GM18861 (cell line): ENCODE results near the gene ARID4B.
A peak's percentile ranks its signal among the peaks of the same experiment; 100 is the strongest.
"Not testable (repeated sequence)": the region's sequence is repeated elsewhere in the genome, so short reads cannot be mapped to it uniquely, and the experiment has no call there.

Experiments
- ATAC-seq: cut with Tn5 transposase; IDR thresholded peaks from one replicate; pipeline ENCODE4 v1.9.1; 2021; ENCODE audit not compliant: unreplicated experiment

ARID4B gene

DNA sequence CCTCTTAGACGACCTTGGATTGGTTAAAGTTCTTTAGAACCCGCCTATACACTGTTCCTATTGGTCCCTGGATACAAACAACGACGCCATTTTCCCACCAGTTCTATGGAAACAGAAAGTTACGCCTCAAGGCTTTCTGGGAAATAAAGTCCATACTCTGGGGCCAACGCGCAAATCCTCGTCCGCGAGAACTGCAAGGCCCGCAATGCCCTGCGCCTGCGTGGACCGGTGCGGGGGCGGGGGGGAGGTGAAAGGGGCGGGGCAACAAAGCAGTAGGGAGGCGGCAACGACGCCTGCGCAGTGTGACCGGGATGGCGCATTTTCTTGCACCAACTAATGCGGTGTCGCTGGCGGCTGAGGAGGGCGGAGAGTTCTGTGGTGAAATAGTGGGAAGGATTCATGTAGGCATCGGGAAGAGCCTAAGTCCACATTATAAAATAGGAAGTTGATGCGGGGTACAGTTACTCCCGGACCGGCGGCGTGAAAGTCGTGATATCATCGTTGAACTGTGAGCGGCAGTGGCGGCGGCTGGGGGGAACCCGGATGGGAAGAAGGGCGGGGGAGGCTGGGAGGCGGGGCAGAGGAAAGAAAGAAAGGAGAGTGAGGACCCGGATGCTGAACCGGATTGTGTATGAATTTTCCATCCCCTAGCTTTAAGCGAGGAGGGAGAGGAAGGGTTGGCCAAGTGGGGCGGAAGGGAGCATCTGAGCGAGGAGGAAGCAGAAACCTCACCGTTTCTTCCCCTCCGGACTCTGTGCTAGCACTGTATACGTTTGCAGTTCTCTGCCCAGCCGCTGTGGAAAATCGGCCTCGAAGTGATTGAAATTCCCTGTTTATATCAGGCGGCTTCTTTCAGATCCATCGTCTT lies 526 bp upstream of the ARID4B start, which contains the start of gene GGPS1:
Gene GGPS1, plus strand, starts transcription at position 300 of the 868 bp plus-strand sequence. CDS start 6,695 bp downstream, outside the sequence.
- ATAC-seq: peak; percentile 65

DNA sequence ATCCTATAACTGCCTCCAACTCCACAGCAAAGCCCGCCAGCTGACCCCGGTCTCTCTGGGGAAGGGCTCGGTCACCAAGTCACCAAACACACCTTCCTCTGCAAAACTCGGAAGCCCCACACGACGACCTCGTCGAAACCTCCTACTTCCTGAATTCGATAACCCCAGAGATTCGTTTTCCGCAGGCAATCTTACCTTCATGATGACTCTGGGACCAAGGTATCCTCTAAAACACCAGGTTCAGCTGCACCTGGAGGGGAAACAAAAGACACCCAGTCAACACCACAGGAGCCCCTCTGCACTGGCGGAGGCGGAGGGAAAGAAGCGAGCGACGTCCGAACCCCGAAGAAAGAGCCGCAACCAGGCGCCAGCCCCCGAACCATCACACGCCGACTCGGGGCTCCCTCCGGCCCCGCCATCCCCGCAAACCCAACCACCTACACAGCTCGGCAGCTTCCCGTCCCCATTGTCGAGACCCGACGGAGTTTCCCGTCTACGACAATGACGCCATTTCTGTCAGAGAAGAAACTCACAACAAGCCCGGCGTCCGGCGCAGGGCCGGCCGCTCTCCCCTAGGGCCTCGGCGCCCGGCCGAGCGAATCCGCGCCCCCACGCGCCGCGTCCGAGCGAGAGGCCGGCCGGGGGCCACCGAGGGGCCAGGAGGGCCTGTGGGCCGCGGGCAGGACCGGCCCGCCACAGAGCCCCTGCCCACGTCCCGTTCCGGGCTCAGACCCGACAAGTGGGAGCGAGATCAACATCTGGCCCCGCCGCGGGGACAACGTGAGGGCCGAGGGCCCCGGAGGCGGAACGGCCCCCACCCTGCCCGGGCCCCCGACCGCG lies 1.0 kb downstream of the ARID4B start:
- no peak for ATAC-seq

DNA sequence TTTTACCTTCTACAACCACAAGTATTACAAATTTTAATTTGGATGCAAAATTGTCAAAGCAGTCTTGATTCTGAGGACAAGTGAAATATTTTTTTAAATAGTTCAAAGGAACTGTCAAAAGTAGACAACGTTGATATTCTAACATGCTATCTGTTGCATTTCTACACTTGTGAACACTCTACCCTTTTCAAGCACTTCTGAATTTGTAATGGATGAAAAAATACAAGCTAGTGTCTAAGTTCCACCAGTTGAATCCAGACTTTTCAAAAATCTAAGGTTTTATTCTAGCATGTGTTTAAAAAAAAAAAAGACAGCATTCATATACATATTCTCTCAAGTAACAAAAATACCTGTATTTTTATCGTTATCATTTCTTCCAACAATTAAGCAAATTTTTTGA lies 2.1 kb downstream of the ARID4B start:
- ATAC-seq: no peak

DNA sequence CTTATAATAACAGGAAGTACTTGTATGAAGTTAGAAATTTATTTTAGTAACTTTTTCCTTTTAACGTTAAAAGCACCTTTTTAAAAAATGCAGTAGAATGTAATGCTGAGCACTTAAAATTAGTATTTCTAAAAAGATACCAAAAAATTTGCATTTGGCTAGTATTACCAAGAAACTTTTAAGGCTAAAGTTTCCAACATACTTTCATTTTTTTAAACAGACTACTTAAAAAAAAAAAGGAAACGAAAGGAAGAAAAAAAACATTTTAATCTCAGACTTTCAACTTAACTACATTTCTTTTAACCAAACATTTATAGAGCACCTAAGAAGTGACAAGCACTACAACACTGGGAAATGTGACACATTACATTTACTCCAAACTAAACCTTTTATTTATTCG lies 2.8 kb downstream of the ARID4B start:
- no peak for ATAC-seq

DNA sequence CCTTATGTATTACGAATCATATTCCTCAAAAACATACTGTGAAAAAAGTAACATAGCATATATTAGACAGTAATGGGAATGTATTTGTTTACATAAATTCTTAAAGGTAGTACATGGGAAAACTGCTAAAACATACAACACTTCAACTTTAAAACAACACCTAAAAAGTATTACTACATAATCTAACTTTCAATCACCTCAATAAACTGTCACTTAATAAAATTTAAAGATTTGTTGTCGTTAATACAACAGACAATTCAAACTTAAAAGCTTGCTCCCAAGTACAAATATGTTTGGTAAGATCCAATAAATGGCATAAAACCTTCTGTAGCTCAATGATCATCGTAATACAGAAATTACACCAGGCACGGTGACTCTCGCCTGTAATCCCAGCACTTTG lies 3.7 kb downstream of the ARID4B start:
- no peak for ATAC-seq

DNA sequence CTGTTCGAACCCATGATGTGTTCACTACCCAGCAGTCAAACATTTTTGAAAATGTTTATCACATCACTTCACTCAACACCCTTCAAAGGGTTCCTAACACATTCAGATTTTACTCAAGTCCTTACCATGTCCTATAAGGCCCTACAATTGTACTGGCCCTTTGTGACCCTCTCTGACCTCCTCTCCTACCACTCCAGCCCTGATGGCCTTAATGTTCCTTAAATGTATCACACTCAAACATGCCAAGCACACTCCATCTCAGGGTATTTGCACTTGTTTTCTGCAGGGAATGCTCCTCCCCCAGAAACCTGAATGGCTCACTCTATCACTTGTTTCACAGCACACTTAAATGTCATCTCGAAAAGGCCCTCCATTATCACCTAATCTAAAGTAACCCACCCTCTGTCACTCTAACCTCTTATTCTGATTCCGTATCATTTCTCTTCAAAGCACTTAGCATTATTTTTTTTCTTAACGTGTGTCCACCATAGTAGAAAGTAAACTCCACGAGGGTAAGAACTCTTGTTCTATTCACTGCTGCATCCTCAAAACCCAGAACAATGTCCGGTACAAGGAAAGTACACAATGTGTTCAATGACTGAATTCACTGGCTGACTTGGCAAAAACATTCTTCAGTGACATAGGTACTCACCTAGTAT lies 7.3 kb downstream of the ARID4B start:
- ATAC-seq: no peak

DNA sequence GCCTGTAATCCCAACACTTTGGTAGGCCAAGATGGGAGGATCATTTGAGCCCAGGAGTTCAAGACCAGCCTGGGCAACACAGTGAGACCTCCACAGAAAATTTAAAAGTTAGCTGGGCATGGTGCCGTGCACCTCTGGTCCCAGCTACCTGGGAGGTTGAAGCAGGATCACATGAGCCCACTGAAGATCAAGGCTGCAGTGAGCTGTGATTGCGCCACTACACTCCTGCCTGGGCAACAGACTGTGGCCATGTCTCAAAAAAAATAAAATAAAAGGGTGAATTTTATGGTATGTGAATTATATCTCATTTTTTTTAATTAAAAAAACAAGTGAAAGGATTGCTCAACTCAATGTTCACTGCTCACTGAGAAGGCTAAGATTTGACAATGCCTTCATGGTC lies 8.7 kb downstream of the ARID4B start:
- ATAC-seq: no peak

DNA sequence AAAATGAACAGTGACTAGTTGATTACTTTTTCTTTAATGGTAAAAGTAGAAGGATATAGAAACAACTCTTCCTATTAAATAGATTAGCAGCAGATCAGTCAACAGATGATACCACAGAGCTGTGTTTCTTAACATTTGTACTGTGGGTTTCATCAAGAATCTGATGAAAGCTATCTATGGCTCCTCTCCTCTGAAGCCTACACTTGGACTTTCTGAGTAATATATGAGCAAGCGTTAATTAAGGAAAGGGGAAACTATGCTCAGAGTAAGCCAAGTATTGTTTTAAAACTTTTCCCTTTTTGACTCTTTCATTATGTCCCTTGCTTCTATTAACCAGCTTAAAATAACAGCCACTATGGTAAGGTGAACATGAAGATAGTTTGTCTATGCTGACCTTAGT lies 10.8 kb downstream of the ARID4B start:
- no peak for ATAC-seq

DNA sequence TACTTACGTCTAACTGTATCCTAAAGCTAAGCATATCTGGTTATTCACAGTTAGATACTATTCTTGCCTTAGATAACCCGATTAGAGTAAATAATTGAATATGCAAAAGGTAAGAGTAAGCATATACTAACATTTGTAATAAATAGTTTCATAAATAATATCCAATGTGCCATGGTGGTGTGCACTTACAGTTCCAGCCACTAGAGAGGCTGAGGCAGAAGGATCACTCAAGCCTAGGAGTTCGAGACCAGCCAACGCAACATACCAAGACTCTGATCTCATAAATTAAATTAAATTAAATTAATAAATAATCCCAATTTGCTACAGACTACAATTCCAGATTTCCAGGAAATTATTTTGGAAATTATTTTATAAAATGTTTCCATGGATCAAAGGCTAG lies 12.2 kb downstream of the ARID4B start:
- no peak for ATAC-seq

DNA sequence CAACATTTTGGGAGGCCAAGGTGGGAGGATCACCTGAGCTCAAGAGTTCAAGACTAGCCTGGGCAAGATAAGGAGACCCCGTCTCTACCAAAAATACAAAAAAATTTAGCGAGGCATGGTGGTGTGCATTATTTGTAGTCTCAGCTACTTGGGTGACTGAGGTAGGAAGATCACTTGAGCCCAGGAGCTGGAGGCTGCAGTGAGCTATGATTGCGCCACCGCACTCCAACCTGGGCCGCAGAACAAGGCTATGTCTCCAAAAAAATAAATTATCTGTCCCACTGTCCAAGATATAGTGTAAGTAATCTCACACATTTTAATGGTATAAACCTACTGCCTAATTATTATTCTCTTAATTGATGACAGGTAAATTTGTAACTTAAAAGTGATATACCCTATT lies 12.8 kb downstream of the ARID4B start:
- no peak for ATAC-seq

DNA sequence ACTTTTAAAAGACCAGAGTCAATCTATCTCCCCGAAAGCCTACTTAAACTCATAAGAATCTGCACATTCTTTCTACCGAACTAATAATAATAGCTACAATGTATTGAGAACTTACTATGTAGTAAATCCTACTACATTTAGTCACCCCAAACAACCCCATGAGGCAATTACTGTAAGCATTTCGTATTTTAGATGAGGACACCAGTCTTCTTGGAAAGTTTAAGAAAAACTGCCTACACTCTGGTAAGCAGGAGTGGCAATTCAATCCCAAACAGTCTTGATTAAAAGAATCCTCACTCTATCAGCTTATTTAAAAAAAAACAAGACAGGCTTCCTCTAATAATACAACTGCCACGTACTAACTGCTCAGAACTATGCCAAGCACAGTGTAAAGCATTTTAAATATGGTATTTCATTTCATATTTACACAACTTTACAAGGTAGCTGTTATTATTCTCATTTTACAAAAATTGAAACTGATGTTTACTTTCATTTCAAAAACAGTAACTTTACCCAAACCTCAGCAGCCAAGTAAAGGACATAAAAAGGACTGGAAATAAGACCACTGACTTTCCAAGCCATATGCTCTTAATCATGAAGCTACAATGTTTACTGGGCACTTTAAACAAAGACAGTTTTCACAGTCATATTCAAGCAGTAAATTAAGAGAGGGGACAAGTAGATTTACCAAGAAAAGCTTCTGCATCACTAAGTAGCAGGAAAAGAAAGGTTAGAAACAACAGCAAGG lies 13.9 kb downstream of the ARID4B start:
- ATAC-seq: no peak

DNA sequence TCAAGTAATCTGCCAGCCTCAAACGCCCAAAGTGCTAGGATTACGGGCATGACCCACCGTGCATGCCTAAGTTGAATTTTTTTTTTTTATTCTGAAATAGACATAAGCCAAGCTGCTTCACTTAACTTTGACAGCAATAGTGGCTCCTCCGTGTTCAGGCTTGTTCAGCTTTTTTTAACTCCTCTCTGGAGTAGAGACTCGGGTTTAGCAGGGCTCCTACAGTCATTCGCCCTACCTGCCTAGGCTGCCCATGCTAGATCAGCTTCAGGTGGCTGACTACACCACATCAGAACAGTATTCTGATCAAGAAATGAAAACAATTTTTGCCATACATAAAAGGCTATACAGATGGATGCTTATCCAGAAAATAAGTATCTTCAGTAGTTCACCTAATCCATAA lies 14.7 kb downstream of the ARID4B start:
- no peak for ATAC-seq

DNA sequence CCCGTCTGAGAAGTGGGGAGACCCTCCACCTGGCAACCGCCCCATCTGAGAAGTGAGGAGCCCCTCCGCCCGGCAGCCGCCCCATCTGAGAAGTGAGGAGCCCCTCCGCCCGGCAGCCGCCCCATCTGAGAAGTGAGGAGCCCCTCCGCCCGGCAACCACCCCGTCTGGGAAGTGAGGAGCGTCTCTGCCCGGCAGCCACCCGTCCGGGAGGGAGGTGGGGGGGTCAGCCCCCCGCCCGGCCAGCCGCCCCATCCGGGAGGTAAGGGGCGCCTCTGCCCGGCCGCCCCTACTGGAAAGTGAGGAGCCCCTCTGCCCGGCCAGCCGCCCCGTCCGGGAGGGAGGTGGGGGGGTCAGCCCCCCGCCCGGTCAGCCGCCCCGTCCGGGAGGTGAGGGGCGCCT lies 18.8 kb downstream of the ARID4B start:
- not testable (repeated sequence) for ATAC-seq

DNA sequence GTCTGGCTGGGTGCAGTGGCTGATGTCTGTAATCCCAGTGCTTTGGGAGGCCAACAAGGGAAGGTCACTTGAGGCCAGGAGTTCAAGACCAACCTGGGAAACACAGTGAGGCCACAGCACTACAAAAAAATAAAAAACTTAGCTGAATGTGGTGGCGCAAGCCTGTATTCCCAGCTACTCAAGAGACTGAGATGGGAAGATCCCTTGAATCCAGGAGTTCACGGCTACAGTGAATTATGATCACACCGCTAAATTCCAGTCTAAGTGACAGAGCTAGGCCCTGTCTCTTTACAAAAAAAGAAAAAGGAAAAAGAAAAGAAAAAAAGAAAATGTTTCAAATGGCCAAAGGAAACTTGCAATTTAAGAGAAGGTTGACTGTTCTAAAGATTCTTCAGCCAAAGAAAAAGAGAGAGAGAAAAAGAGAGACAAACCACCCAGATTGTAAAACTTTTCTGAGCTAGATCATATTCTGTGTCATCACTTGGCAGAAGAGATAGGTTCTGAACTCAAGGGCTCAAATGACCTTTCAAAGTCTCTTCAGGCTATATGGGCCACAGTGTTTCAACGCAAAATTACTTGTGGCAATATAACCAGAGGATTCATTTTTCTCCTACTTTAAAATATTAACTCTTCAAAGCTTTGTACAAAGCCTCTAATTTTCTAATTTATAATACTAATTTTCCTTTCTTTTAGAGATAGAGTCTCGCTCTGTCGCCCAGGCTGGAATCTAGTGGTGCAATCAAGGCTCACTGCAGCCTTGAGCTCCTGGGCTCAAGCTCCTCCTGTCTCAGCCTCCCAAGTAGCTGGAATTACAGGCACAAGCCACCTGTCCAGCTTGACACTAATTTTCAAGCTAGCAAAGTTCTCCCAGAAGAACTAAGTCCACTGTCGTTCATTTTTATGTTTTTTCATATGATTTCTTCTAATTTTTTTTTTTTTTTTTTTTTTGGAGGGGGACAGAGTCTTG lies 20.5 kb downstream of the ARID4B start:
- no peak for ATAC-seq

DNA sequence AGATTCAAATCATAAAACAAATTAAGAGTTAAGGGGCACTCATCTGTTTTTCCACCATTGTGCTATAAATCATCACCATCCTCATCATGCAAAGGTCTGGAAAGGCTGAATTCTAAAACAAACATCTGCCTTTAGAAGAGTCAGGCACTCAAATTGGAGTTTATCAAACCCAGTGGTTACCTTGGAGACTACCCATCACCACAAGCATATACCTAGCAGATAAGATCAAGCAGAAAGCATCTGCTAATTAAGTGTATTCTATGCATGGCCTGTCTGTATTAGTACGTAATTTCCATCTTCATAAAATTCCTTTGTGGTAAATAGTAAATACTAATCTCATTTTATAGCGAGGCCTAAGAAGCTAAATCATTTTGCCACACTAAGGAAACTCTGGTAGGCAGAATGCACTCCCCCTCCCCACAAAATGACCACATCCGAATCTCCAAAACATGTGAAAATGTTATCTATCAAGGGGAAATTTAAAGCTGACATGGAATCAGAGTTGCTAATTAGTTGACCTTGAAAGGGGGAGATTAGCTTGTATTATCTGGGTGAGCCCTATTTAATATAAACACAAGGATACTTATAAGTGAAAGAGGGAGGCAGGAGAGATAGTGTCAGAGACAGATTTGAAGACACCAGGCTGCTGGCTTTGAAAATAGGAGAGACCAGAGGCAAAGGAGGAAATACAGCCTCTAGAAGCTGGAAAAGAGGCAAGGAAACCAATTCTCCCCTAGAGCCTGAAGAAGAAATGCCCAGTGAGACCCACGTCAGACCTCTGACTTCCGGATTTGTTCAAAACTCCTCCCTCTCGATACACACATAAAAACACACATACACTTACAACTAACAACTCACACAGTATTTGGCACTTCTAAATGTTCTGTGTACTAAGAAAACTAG lies 23.2 kb downstream of the ARID4B start:
- no peak for ATAC-seq

DNA sequence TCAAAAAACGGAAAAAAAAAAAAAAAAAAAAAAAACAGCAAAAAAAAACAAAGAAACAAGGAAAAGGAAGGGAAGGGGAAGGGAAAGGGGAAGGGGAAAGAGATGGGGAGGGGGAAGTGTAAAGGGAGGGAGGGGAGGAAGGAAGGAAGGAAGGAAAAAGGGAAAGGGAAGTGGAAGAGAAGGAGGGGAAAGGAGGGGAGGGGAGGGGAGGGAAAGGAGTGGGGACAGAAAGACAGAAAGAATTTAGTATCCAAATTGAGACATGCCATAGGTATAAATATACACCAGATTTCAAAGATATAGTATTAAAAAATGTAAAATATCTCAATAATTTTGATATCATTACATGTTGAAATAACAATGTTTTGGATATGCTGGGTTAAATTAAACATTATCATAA lies 25.8 kb downstream of the ARID4B start:
- ATAC-seq: no peak

DNA sequence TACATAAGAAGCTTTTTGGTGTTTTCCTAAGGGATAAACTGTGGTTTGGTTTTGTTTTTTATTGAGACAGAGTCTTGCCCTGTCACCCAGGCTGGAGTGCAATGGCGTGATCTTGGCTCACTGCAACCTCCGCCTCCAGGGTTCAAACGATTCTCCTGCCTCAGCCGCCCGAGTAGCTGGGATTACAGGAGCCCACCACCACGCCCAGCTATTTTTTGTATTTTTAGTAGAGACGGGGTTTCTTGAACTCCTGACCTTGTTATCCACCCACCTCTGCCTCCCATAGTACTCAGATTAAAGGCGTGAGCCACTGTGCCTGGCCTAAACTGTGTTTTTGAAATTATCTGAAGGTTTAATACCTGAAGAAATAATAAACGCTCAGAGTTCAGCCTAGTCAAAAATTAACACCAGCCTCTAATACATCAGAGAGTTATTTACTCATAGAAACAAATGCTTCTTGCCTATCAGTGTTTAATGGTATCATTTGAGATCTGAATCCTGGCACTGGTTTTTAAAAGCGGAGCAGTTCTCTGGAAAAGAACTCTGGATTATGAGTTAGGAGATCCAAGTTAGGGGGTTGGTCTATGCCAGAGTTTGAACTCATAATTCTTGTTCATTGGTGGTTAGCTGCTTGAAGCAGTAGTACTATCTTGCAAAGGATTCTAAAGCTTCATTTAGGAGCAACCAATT lies 28.7 kb downstream of the ARID4B start:
- ATAC-seq: no peak

DNA sequence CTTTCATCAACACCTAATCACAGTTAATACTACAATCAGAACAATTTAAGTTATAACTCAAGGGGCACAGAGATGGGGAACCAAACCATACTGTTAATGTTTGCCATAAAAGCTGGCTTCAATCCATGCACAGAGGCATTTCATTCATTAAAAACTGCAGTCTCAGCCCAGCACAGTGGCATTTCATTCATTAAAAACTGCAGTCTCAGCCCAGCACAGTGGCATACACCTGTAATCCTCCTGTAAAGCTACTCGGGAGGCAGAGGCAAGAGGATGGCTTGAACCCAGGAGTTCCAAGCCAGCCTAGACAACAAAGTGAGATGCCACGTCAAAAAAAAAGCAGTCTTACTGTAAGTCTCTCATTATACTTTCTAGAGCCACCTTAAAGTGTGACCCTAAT lies 29.2 kb downstream of the ARID4B start:
- ATAC-seq: no peak
